Astrocyte of the cerebellum (primary cell): Measurements from ENCODE around the gene OR10T2.

ENCODE experiments used
- DNase-seq: peaks from one replicate; pipeline ENCODE4 v3.0.0-alpha.2; 2011; ENCODE audit warnings: low read depth
- H3K4me3 ChIP-seq: 2 replicates; pipeline ENCODE4 v1.5.1; 2011; ENCODE audit warnings: mild to moderate bottlenecking, low read depth, low read length, moderate library complexity
- in situ Hi-C: cut with HindIII; loops from 2 replicates; pipeline ENCODE4 v1.10.0; 2017; ENCODE audit warnings: low sequenced_read_pairs
- TF ChIP-seq, protein P1 (sequence below): IDR thresholded peaks from 2 replicates; pipeline ENCODE4 v1.5.1; 2012; ENCODE audit warnings: low read length, low read depth, moderate library complexity, mild to moderate bottlenecking; ENCODE audit errors: missing control alignments

OR10T2 gene

DNA sequence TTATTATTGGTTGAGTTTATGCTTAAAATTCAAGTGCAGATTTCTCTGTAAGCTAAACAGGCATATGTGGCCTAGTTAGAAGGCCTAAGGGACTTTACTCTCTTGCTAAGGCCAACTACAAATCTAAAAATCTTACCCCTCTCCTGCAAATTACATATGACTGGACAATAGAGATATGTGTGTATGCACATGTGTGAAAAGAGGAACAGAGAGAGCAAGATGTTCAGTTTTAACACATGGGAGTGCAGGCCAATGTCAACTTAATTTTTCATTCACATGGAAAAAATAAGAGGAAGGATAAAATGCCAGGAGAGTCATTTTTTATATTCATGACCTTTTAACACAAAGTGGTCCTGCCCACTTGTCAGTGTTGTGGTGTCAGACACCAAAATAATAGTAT is 18.3 kb upstream of the OR10T2 start:
- no peak for DNase-seq
- TF ChIP-seq, protein P1, sequence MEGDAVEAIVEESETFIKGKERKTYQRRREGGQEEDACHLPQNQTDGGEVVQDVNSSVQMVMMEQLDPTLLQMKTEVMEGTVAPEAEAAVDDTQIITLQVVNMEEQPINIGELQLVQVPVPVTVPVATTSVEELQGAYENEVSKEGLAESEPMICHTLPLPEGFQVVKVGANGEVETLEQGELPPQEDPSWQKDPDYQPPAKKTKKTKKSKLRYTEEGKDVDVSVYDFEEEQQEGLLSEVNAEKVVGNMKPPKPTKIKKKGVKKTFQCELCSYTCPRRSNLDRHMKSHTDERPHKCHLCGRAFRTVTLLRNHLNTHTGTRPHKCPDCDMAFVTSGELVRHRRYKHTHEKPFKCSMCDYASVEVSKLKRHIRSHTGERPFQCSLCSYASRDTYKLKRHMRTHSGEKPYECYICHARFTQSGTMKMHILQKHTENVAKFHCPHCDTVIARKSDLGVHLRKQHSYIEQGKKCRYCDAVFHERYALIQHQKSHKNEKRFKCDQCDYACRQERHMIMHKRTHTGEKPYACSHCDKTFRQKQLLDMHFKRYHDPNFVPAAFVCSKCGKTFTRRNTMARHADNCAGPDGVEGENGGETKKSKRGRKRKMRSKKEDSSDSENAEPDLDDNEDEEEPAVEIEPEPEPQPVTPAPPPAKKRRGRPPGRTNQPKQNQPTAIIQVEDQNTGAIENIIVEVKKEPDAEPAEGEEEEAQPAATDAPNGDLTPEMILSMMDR: no peak

DNA sequence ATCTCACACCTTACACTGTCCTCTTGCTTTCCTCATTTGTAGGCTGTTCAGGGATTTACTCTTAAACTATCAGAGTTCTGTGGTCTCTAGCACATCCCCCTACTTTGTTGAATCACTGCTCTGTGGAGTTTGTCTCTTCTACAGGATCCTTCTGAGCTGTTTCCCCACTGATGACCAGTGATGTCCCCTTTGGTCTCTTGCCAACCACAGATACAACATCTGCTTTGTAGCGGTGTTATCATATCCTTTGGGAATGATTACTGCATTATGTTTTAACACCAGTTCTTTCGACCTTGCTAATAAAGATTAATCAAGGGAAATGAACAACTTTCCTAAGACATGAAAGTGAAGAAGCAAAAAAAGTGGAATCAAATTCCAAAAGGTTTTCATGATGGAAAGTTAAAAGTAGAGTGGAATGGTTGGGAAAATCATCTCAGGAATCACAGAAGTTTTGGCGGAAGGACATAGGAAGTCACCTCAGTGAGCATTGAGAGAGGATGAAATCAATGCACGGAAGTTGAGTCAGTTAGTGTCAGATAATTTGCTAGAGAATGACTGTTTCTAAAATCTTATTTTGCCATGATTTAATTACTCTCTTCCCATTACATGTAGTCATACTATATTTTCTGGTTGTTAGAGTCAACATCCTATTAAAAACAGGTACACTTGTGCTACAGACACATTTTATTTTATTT is 15.5 kb upstream of the OR10T2 start:
- no peak overlapping the region for H3K4me3 ChIP-seq
- TF ChIP-seq, protein P1: no peak
- DNase-seq: no peak
- in situ Hi-C loops: no loop called here

More for the DNA sequence above, 18.3 kb upstream of the OR10T2 start:
- in situ Hi-C loops: no loop called here
- no peak overlapping the region for H3K4me3 ChIP-seq

DNA sequence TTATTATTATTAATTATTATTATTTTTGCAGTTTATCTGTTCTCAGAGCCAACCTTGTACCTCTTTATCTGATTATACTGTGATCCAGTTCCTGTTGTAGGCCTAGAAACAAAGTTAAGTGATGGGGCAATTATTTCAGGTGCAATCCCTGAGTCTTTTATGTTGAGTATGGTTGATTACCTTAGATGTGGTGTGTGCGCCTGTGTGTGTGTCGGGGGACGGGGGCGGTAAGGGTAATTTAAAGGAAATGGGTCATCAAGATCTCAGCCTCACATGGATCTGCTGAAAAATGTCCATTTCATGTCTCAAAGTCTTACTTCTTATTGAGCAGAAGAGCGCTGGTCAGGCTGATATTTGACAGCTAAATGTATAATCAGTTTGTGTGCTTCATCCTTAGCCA is 7.8 kb upstream of the OR10T2 start:
- no peak for DNase-seq
- TF ChIP-seq, protein P1: no peak
- in situ Hi-C loops: no loop called here

DNA sequence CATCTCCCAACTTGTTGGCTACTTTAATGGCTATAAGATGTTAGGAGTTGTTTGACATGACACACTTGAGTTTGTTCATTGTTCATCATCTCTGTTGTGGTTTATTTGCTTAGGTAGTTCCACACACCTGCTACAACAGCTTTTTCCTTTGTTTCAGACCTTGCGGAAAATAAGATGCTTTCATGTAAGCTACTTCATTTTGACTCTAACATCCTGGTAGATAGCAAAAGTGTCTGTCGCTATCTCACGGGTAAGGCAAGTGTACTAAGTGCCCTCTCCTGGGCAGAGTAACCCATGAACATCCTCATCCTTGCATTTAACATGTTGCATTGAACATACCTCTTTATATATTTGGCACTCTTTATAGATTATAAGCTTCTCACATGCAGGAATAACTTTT is 1.6 kb upstream of the OR10T2 start:
- TF ChIP-seq, protein P1: no peak
- no peak overlapping the region for H3K4me3 ChIP-seq
- in situ Hi-C loops: no loop called here
- no peak for DNase-seq

More for the DNA sequence above, 7.8 kb upstream of the OR10T2 start:
- no peak overlapping the region for H3K4me3 ChIP-seq

DNA sequence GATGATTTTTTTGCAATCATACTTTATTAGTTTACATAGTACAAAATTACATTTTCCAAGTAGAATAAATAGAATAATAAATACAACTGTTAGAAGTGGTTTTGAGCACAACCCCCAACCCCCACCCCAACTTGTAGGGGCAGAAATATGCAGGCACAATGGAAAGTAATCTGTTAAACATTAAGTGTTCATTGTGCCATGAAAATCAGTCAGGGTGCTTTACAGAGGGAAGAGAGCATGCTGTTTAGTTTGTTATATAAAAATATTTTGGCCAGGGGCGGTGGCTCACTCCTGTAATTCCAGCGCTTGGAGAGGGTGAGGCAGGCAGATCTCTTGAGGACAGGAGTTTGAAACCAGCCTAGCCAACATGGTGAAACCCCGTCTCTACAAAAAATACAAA is 2.6 kb downstream of the OR10T2 start:
- in situ Hi-C loops: no loop called here
- no peak overlapping the region for H3K4me3 ChIP-seq
- no peak for DNase-seq
- TF ChIP-seq, protein P1: no peak

DNA sequence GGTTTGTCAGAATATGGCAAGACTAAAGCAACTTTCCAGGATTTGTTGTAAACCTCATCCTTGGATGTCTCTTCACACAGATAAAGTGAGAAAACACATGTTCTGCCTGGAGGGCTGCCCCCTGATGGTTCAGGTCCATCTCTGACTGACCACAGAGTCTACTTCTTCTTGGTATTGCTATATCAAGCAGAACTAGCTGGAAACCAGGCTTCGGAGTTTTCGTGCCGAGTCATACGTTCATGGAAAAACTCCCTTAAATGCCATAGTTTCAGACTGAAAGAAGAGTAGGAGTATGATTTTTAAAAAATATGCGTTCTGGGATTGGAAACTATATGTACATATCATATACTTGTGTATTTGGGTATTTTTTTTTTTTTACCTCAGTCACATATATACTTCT is 5.8 kb downstream of the OR10T2 start:
- TF ChIP-seq, protein P1: no peak
- no peak overlapping the region for H3K4me3 ChIP-seq
- no peak for DNase-seq
- in situ Hi-C loops: no loop called here
